GM21529 (cell line): ENCODE results near the gene PFKL.
"Not testable (repeated sequence)": the region's sequence is repeated elsewhere in the genome, so short reads cannot be mapped to it uniquely, and the experiment has no call there.

Experiments used
- ATAC-seq: cut with Tn5 transposase; IDR thresholded peaks from one replicate; pipeline ENCODE4 v1.9.1; 2021; ENCODE audit not compliant: unreplicated experiment

Gene PFKL

DNA sequence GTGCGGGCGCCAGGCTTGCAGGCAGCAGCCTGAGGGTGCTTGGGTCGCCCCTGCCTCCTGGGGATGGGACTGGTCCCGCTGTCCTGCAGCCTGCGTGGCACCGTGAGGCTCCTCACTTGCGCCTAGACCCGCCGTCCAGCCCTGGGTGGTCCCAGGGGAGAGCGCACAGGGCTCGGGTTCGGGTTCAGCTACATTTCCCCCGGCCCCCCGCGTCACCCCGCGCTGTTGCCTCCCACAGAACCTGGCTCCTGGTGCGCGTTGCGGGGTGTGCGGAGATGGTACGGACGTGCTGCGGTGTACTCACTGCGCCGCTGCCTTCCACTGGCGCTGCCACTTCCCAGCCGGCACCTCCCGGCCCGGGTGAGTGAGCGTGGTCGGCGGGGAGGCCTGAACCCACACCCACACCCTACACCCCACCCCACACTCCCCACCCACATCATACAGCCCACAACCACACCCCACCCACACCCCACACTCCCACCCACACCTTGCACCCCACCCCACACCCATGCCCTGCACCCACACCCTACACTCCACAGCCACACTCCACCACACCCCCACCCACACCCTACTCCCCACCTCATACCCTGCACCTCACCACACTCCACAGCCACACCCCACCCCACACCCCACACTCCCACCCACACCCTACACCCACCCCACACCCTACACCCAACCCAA lies 6.2 kb upstream of the PFKL start:
- ATAC-seq = no peak

- no peak for ATAC-seq
These were observed 5.3 kb upstream of the PFKL start for GRCh38 chr21:44294391-44295162.

DNA sequence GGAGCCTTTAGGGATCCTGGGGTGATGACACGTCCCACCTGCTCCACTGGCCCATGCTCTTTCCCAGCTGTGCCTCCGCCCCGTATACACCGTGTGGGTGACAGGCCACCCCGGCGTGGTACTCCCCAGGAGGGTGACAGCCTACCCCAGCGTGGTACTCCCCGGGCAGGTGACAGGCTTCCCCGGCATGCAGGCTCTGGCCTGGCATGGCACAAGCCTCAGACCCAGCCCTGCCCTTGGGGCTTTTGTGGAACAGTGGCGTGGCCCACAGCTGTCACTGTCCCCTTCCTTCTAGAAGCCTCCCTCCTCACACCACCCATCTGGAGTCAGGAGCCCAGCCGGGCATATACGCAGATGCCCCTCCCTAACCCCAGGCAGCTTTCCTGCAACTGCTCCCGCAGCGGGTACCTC lies 4.7 kb upstream of the PFKL start:
- ATAC-seq = no peak

DNA sequence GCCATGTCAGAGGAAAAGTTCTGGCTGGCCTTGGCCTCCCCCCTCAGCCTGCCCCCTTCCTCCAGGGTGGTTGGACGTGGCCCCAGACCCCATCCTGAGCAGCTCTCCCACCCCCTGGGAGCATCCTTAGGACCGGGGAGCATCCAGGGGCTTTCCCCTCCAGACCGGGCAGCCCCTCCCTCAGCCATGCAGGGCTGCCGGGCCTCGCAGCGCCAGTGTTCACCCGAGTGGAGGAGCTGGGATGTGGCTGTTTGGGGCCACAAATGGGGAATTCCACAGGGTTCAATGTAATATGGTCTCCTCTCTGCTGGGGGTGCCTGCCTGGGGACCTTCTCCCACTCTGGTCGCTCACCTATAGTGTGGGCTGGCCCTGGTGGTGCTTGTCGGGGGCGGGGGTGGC lies 4.2 kb upstream of the PFKL start:
- no peak for ATAC-seq

- no peak for ATAC-seq
These were observed 3.7 kb upstream of the PFKL start for GRCh38 chr21:44296103-44296519.

DNA sequence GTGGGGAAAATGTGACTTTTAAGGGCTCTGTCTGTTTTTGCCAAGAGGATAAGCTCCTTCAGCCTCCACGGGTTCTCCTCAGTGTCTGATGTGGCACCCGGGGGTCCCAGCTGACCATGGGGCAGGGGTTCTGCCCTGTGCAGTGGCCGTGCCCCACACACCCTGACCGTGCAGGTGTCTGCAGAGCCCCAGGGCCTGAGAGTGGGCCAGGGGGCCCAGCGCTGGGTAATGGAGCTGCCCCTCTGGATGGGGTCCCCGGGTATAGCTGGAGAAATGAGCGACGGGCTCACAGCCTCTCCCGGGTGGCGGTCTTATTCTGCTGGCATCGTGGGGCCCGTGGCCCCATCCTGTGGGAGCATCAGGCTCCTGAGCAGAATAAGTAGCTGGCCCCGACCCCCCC lies 2.9 kb upstream of the PFKL start:
- ATAC-seq = no peak

- ATAC-seq = no peak
These were observed 2.1 kb upstream of the PFKL start for GRCh38 chr21:44297525-44298290.

DNA sequence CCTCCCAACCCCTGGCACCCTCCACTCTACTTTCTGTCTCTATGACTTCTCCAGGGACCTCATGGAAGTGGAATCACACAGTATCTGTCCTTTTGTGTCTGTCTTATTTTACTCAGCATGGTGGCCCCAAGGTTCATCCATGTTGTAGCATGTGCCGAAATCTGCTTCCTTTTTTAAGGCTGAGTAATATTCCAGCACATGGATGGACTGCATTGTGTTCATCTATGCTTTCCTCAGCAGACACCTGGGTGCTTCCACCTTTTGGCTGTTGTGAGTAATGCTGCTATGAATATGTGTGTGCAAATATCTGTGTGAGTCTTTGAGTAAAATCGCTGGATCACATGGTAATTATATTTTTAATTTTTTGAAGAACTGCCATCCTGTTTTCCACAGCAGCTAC lies 1.6 kb upstream of the PFKL start:
- no peak for ATAC-seq

DNA sequence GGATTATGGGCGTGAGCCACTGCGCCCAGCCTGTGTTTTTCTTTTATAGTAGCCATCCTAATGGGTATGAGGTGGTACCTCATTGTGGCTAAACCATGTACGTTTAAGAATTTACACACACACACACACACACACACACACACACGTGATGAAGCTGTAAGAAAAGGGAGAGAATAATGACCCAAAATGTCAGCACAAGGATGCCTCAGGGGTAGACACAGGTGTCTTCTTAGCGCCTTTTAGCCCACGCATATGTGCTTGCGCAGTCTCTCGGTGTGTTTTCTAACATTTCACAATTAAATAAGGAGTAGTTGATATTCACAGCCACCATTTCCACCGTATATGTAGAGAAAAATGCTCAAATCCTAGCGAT lies 782 bp upstream of the PFKL start:
- no peak for ATAC-seq

- ATAC-seq = peak; percentile 28
These were observed 558 bp downstream of the PFKL start for GRCh38 chr21:44300262-44300959.

- ATAC-seq = no peak
These were observed 1.3 kb downstream of the PFKL start for GRCh38 chr21:44301141-44301540.

DNA sequence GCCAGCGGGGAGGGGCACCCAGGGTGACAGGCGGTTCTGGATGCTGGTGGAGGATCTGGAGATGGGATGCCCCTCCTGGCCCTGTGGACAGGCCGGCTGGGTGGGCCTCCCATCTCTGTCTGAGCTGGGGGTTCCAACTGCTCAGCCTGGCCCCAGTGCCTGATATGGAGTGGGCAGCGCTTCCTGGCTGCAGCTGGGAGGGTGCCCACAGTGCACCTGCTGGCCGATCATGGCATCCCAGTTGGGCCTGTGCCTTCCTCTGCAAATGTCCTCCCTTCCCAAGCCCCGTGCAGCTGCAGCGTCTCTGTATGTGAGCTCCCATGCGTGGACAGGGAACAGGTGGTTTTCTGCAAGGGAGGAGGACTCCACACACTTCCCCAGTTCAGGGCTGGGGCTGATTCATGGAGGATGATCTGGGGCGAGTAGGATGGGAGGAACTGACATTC lies 2.1 kb downstream of the PFKL start:
- no peak for ATAC-seq

GRCh38 chr21:44302573-44303401 lies 2.9 kb downstream of the PFKL start:
- not testable (repeated sequence) for ATAC-seq

- no peak for ATAC-seq
These were observed 3.7 kb downstream of the PFKL start for GRCh38 chr21:44303490-44303981.

DNA sequence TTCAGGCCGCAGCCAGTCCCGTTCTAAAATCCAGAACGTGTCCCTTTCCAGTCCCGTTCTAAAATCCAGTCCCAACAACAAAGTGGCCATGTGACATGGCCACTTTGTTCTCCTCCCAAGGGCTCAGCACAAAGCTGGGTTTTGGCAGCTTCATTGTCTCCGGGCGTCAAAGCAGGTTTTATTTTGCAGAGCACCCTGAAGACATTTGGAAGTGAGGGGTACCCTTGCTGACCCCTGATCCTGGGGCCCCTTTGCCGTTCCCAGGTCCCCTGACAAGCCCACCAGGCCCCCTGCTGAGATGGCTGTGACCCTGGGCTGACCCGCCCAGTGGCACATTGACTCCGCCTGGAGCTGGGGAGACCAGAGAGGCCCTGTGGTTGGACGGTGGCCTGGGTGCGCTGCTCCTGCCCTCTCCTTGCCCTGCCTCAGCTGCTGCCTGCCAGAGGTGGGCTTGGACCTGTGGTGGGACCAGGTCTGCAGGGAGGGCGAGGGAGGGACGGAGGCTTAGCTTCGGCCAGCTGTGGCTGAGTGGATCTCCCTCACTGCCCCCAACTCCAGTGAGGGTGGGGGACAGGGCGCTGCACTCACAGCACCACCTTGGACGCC lies 4.3 kb downstream of the PFKL start:
- ATAC-seq = no peak

DNA sequence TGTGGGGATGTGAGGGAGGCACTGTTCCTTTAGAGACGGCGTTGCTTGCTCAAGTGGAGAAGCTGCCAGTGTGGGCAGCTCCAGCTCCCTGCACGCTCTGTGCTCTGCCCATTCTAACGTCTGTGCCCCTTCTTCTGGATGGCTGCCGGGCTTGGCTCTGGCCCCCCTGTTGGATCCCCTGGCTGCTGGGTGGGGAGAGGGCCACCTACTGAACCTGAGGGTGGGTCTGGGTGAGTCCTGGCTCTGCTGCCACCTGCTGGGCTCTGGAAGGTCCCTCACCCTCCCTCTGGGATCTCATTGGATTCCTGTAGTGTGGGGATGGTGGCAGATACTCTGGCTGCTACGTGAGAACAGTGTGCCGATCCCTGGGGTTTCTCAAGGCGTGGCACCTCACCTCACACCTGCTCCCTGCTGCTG lies 5.0 kb downstream of the PFKL start:
- ATAC-seq = no peak

DNA sequence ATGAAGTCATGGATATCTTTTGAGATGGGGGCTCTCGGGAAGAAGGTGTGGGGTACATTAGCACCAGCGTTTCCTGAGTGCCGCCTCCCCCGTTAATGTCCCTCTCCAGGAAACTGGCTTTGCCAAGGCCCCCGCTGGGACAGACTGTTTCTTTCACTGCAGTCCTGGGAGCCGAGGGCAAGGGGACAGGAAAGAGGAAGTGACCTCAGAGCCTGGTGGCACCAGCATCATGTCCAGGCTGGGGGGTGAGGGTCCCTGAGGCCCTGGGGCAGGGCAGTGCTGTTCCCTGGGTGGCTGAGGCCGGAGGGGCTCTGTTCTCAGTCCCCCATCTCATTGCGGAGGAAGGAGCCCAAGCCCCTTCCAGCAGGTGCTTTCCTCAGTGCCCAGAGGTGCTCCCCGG lies 5.8 kb downstream of the PFKL start:
- ATAC-seq = no peak

- ATAC-seq = no peak
These were observed 7.3 kb downstream of the PFKL start for GRCh38 chr21:44306936-44307704.
